Naive thymus-derived CD8-positive, alpha-beta T cell (primary cell): ENCODE results near the gene PANX2. TPM values are rescaled to one million over a fixed set of nuclear protein-coding genes. Genes with fewer than 3 reads are reported as not detected.

ENCODE experiments used
- ATAC-seq, 2 donors: fragments of 150-1000 bp; cut with Tn5 transposase in 1 of 2; sonication (Bioruptor Pico), chemical (Tn5 transposase) in 1 of 2; 1 replicate in 1 of 2; 2 replicates in 1 of 2; pipeline ENCODE4 v1.10.0; 2021; ENCODE audit warnings: mild to moderate bottlenecking in 2 of 2, moderate library complexity in 2 of 2
- POLR2A ChIA-PET: fragments of 350-600 bp; sonication (Branson Sonifier 250); formaldehyde crosslinking; loops from one replicate; lab custom pipeline; 2021; ENCODE audit warnings: antibody characterized with exemption; lab: Charles Lee
- DNase-seq, 10 donors: peaks; one replicate each; pipeline versions ENCODE4 v3.0.0 to v3.0.0-alpha.2; 2020 to 2022
- H3K27ac Mint-ChIP-seq, 10 donors: one replicate each; pipeline ENCODE4 v1.8.0; 2020 to 2022; ENCODE audit warnings: mild to moderate bottlenecking in 10 of 10, mixed read lengths in 10 of 10, moderate library complexity in 4 of 10, inconsistent platforms in 1 of 10
- H3K27me3 Mint-ChIP-seq, 5 donors: one replicate each; pipeline ENCODE4 v1.8.0; 2021 to 2022; ENCODE audit warnings: mixed read lengths in 5 of 5
- H3K36me3 Mint-ChIP-seq, 3 donors: one replicate each; pipeline ENCODE4 v1.8.0; 2020 to 2022; ENCODE audit warnings: mixed read lengths in 3 of 3, mild to moderate bottlenecking in 2 of 3, inconsistent platforms in 1 of 3
- H3K4me1 Mint-ChIP-seq, 4 donors: one replicate each; pipeline ENCODE4 v1.8.0; 2021 to 2022; ENCODE audit warnings: mixed read lengths in 4 of 4
- H3K4me3 Mint-ChIP-seq, 10 donors: one replicate each; pipeline ENCODE4 v1.8.0; 2020 to 2022; ENCODE audit warnings: mild to moderate bottlenecking in 10 of 10, mixed read lengths in 10 of 10, moderate library complexity in 6 of 10, inconsistent platforms in 1 of 10
- H3K9me3 Mint-ChIP-seq, 9 donors: one replicate each; pipeline ENCODE4 v1.8.0; 2020 to 2022; ENCODE audit warnings: mixed read lengths in 9 of 9, mild to moderate bottlenecking in 3 of 9, inconsistent platforms in 1 of 9, moderate library complexity in 1 of 9
- polyA plus RNA-seq, 3 donors: library from polyadenylated mRNA; unstranded; fragments of 300-500 nt; fragmentation: Illumina TruSeq; gene quantifications; one replicate each; pipeline ENCODE4 v1.2.3, GENCODE V29; 2021
- total RNA-seq, 8 experiments: library from RNA in 2 of 8; stranded (reverse) in 2 of 8; gene quantifications; one replicate each; pipeline ENCODE4 v1.2.3 and lab custom pipeline; 2021 to 2026

Gene PANX2
- total and polyA plus RNA-seq, 5 experiments from 2014 or later, result 0.25 to 0.26 TPM; not detected in 3

DNA sequence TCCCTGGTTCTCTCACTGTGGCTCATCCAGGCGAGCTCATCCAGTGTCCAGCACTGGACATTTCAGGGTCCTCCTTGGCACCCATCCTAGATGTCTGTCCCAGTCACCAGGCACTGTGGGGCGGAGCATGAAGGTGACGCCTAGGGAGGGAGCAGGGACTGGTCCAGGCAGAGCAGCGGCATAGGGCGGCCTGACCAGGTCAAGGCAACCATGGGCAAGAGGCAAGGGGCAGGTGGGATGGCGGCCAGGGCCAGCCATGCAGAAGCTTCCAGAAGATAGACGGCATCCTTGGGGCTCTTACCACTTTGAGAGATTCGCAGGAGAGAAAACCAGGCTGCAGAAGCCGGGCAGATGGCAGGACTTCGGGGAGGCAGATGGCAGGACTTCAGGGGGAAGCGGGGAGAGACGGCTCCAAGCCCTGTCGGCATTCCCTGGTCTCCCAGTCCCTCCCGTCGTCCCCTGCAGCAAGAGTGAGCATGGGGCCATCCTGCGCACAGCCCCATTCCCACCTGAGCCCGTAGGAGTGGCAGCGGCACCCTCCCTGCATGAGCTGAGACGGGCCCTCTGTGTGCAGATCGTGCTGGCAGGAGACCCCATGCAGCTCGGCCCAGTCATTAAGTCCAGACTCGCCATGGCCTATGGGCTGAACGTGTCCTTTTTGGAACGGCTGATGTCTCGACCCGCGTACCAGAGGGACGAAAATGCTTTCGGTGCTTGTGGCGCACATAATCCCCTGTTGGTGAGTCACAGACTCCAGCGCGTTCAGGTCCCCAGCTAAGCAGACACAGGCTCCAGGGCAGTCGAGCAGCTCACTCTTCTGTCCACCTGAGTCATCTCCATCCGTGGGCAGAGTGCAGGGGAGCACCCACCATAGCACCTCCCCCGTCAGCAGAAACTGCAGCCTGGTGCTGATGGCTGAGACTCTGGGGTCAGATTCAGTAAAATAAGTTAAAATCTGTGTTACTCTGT, 20.1 kb upstream of the PANX2 start:
- no peak for ATAC-seq
- POLR2A ChIA-PET, result interaction anchor here (1.4 kb wide), 1 partner anchor 44 kb away, joined by 3 read pairs; no protein-coding TSS in a partner anchor
- no peak overlapping the region for H3K4me3 Mint-ChIP-seq
- H3K9me3 Mint-ChIP-seq, result no peaks in the 10 kb centered on the region
- H3K27ac Mint-ChIP-seq, result peak overlapping the region in 1 of 10 donors; percentile 9
- peaks cover 3 to 7% (median 5%) of the 10 kb centered on the region in 4 donors for H3K4me1 Mint-ChIP-seq
- peaks cover 0 to 3% (median 0%) of the 10 kb centered on the region in 5 donors for H3K27me3 Mint-ChIP-seq
- no peaks in the 10 kb centered on the region for H3K36me3 Mint-ChIP-seq
- DNase-seq, result no peak

DNA sequence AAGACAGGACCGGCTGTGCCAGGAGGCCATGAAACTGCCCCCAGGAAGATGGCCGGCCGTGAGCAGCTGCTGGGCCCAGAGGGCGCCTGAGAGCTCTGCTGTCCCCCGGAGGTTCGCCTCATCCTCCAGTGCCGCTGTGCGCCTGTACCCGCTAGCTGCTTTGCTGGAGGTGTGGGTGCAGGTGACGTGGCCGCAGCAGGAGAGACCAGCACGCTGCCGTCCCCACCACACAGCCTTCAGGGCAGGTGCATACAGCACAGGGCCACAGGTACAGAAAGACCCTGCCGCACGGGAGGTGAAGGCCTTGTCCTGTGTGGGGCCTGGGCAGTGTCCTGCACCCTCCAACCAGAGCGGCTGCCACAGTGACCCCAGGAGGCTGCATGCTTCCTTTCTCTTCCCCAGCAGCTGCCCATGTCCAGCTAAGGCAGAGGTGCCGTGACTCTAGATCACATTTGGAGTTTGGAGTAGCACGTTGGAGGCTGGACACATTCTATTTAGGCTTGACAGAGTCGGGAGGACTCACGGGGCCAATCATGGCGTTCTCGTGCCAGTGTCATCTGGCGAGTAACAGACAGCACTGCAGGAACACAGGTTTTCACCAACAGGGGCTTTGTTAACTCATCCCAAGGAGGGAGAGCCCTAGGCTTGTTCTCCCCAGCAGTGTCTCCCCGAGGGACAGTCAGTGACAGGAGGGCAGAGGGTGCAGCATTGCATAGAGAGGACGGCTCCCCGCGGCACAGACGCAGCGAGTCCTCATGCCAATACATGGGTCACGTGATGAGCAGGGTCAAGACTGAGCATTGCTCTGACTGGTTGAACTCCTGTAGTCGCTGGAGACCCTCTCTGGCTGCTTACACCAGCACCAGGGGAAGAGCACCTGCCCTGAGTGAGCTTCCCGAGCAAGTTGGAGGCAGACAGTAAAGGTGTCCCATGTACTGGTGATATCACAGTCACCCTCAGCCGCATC, 18.7 kb upstream of the PANX2 start:
- Mint-ChIP-seq H3K4me3 (no peak overlapping the region), H3K27me3 (peaks cover 0 to 3% (median 0%) of the 10 kb centered on the region in 5 donors), H3K9me3 (no peaks in the 10 kb centered on the region), H3K4me1 (peaks cover 3 to 5% (median 5%) of the 10 kb centered on the region in 4 donors), H3K27ac (no peak overlapping the region), H3K36me3 (no peaks in the 10 kb centered on the region)
- DNase-seq (no peak), ATAC-seq (no peak)
- POLR2A ChIA-PET, result no interaction called here

DNA sequence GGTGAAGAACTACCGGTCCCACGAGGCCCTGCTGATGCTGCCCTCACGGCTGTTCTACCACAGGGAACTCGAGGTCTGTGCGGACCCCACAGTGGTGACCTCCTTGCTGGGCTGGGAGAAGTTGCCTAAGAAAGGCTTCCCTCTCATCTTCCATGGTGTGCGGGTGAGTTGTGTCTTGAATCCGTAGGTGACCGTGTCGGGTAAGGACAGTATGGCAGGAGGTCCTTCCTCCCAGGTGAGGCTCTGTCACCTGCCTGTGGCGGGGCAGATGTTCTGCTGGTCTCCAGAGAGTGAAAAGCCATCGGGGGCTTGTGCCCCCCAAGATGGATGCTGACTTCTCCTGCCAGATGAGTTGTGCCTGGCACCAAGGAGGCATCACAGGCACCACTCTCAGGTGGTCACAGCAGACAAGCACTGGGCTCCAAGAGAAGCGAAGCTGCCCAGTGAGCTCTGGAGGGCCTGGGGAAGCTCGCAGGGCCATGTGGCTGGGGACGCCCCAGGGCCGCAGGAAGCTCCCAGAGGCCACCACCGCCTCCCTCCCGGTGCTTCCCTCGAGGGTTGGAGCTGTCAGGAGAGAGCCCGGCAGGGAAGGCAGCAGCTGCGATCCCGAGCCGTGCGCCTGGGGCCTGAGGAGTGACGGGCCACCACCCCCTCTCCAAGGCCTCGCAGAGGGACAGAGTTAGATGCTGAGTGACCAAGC, 17.3 kb upstream of the PANX2 start:
- Mint-ChIP-seq H3K27ac (no peak overlapping the region), H3K4me3 (no peak overlapping the region), H3K9me3 (no peaks in the 10 kb centered on the region), H3K36me3 (no peaks in the 10 kb centered on the region), H3K4me1 (peaks cover 3 to 5% (median 4%) of the 10 kb centered on the region in 4 donors), H3K27me3 (peaks cover 0 to 3% (median 0%) of the 10 kb centered on the region in 5 donors)
- DNase-seq, result no peak
- no peak for ATAC-seq
- POLR2A ChIA-PET, result no interaction called here

DNA sequence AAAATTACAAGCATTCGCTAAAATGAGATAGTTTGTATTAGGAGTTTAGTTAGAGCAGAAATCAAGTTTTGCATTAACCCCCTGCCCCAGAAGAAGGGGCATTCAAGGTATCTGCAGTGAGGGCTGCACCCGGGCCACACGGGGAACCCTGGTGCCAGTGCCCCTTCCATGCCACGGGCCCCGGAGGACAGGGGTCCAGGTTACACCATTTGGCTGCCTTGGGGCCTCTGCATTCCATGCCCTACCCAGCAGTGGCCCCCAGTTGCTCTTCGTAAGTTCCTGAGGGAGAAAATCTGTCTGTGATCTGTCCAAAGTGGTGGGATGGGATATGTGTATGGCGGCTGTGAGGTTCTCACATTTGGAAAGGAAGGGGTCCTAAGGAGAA, 16.8 kb upstream of the PANX2 start:
- Mint-ChIP-seq H3K27ac (no peak overlapping the region), H3K36me3 (no peaks in the 10 kb centered on the region), H3K9me3 (no peaks in the 10 kb centered on the region), H3K4me3 (no peak overlapping the region), H3K27me3 (peaks cover 0 to 5% (median 0%) of the 10 kb centered on the region in 5 donors), H3K4me1 (peaks cover 3 to 5% (median 4%) of the 10 kb centered on the region in 4 donors)
- POLR2A ChIA-PET, result no interaction called here
- DNase-seq (no peak), ATAC-seq (no peak)

DNA sequence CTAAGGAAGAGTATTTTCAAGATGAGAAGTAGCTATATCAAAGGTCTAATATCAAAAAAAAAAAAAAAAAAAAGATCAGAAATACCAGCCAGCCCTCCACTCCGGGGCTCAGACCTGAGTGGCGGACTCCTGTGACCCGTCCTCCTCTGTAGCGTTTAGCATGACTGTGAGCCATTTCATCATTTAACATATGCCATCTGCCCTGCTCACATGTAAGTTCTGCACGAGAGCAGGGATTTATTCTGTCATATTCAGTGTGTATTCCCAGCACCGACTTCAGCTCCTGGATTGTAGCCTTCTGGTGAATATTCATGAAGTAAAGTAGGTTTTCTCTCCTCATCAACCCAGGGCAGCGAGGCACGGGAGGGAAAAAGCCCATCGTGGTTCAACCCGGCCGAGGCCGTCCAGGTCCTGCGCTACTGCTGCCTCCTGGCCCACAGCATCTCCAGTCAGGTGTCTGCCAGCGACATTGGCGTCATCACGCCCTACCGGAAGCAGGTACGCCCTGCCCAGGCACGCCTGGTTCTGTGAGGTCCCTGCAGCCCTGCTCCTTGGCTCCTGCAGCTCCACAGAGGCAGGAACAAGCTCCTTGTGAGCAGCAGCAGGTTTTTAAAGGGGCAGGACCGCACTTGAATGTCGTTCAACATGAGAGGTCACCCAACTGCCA, 12.7 kb upstream of the PANX2 start:
- peaks cover 4 to 22% (median 4%) of the 10 kb centered on the region in 5 donors for H3K27me3 Mint-ChIP-seq
- H3K36me3 Mint-ChIP-seq, result no peaks in the 10 kb centered on the region
- H3K9me3 Mint-ChIP-seq, result no peaks in the 10 kb centered on the region
- no peak overlapping the region for H3K27ac Mint-ChIP-seq
- H3K4me1 Mint-ChIP-seq, result no peaks in the 10 kb centered on the region
- no peak overlapping the region for H3K4me3 Mint-ChIP-seq
- ATAC-seq (no peak), DNase-seq (no peak)
- POLR2A ChIA-PET, result no interaction called here

DNA sequence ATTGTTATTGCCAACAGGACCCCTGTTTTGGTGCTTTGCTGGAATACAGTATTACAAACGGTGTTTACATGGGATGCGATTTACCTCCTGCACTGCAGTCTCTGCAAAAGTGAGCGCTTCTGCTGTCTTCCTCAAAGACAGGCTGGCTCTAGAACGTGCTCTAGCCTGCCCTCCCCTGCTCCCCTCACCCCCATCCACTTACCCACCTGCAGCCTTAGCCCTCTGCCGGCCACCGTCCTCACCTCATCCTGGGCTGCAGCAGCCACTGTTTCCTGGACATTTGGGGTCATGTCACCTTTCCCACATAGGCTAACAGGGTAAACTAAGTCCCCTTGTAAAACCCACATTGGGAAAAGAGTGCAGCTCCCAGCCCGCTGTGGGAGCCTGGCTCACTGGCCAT, 9.6 kb upstream of the PANX2 start:
- Mint-ChIP-seq H3K36me3 (no peaks in the 10 kb centered on the region), H3K27me3 (peaks cover 6 to 26% (median 7%) of the 10 kb centered on the region in 5 donors), H3K9me3 (no peaks in the 10 kb centered on the region), H3K4me1 (no peaks in the 10 kb centered on the region), H3K27ac (no peak overlapping the region), H3K4me3 (no peak overlapping the region)
- POLR2A ChIA-PET, result no interaction called here
- DNase-seq, result no peak
- no peak for ATAC-seq

DNA sequence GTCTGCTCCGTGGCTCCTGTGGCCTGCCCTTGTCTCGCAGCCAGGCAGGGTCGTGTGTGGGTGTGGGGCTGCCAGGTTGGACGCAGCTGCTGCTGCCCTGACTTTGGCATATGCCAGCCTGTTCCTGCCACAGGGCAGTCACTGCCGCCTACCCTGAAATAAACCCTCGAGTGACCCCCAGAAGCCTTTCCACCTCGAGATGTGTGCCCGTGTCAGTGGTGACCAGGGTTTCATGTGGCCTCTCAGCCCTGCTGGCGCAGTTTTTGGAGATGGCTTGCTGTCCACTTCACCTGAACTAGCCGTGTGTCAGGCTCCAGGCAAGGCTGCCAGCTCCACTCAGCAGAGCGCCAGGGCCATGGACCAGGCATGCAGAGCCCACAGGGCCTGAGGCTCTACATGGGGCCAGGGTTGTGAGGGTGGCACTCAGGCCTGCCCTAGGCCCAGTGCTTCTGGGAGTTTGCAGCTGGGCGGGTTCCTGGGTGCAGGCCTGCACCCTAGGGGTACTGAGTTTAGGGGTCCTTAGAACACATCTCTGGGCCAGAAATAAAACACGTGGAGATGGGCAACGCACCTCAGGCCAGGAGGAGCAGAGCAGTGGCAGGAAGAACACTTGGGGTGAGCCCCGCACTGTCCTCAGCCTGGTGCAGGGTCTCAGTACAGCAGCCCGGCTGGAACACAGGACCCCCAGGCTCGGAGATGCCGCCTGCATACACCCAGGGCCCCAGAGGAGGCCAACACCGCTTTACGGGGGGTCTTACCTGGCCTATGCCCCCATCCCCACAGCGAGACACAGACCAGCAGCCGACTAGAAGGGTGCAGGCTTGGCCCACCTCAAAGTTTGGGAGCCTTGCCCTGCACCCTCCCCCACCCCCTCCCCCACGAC, 8.8 kb upstream of the PANX2 start:
- peaks cover 6 to 26% (median 7%) of the 10 kb centered on the region in 5 donors for H3K27me3 Mint-ChIP-seq
- POLR2A ChIA-PET, result no interaction called here
- DNase-seq (peak in 1 of 10 donors; percentile 37), ATAC-seq (no peak)
- no peak overlapping the region for H3K27ac Mint-ChIP-seq
- H3K9me3 Mint-ChIP-seq, result no peaks in the 10 kb centered on the region
- no peaks in the 10 kb centered on the region for H3K4me1 Mint-ChIP-seq
- no peaks in the 10 kb centered on the region for H3K36me3 Mint-ChIP-seq
- no peak overlapping the region for H3K4me3 Mint-ChIP-seq

DNA sequence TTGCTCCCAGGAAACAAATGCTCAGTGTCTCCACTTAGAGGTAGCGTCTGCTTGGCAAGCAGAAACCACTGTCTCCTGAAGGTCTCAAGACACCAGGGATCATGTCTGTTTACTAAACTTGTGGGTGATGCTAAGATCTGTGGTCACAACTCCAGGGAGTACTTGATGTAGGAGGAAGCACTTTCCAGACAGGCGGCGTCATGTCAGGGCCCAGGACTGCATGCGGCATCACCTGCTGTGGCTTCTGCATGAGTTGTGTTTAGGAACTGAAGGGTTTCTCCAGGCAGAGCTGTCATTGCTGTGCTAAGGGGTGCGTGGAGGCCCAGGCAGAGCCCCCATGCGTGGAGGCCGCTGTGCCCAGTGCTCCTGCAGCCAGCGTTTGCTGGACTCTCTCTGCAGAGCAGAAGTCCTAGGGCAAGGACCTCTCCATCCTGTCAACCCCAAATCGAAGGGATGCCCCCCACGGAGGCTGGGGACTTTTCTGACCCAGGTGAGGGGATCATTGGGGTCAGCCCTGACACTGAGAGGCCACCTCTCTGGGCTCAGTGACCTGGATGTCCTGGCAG, 8.1 kb upstream of the PANX2 start:
- no peak overlapping the region for H3K27ac Mint-ChIP-seq
- ATAC-seq (no peak), DNase-seq (peak in 1 of 10 donors; percentile 31)
- no peaks in the 10 kb centered on the region for H3K36me3 Mint-ChIP-seq
- no peak overlapping the region for H3K4me3 Mint-ChIP-seq
- POLR2A ChIA-PET, result no interaction called here
- H3K4me1 Mint-ChIP-seq, result no peaks in the 10 kb centered on the region
- H3K9me3 Mint-ChIP-seq, result no peaks in the 10 kb centered on the region
- peaks cover 6 to 24% (median 8%) of the 10 kb centered on the region in 5 donors for H3K27me3 Mint-ChIP-seq

DNA sequence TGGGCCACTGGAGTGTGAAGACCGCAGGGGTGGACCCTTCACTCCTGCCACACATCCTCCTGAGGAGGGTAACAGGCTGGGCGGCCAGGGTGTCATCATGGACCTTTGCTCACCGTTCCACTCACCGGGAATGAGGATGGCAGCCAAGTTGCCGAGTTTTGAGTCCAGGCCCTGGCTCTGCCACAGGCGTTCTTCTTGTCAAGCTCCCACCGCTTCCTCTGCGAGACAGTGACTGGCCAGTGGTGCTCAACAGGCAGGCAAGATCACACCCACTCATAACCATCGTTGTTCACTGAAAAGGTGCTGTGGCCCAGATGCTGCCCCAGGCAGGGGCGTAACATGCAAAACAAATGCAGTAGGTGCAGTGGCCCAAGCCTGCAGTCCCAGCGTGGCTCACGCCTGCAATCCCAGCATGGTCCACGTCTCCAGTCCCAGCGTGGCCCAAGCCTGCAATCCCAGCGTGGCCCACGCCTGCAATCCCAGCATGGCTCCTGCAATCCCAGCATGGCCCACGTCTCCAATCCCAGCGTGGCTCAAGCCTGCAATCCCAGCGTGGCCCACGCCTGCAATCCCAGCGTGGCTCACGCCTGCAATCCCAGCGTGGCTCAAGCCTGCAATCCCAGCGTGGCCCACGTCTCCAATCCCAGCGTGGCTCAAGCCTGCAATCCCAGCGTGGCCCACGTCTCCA, 5.0 kb upstream of the PANX2 start:
- Mint-ChIP-seq H3K4me1 (peaks cover 2 to 11% (median 5%) of the 10 kb centered on the region in 4 donors), H3K9me3 (peaks cover 0 to 1% (median 0%) of the 10 kb centered on the region in 9 donors), H3K4me3 (no peak overlapping the region), H3K36me3 (peaks cover 0 to 7% (median 0%) of the 10 kb centered on the region in 3 donors), H3K27me3 (peaks cover 6 to 33% (median 23%) of the 10 kb centered on the region in 5 donors), H3K27ac (no peak overlapping the region)
- POLR2A ChIA-PET, result no interaction called here
- ATAC-seq, result no peak
- DNase-seq, result peak in 1 of 10 donors; percentile 53

DNA sequence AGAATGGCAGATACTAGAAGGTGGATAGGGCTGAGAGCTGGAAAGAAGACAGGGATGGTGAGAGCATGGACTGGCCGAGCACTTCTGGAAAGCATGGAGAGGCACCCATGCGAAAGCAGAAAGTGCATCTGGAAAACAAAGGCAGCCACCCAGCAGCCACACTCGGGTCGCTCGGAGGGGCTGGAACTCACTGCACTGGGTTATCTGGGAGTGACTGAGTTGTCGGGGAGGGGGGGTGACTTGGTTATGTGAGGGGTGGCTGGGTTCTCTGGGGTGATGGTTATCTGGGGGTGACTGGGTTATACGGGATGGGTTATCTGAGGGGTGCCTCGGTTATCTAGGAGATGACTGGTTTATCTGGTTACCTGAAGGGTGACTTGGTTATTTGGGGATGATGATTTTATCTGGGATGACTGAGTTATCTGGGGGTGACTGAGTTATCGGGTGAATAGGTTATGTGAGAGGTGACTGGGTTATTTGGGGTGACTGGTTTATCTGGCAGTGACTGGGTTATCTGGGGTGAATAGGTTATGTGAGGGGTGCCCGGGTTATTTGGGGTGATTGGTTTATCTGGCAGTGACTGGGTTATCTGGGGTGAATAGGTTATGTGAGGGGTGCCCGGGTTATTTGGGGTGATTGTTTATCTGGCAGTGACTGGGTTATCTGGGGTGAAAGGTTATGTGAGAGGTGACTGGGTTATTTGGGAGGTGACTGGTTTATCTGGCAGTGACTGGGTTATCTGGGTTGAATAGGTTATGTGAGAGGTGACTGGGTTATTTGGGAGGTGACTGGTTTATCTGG, 2.6 kb upstream of the PANX2 start:
- H3K4me3 Mint-ChIP-seq, result peak overlapping the region in 4 of 10 donors; percentile 11 to 80 (median 30)
- peaks cover 7 to 47% (median 32%) of the 10 kb centered on the region in 5 donors for H3K27me3 Mint-ChIP-seq
- peaks cover 0 to 7% (median 0%) of the 10 kb centered on the region in 3 donors for H3K36me3 Mint-ChIP-seq
- no peak for ATAC-seq
- peaks cover 0 to 1% (median 0%) of the 10 kb centered on the region in 9 donors for H3K9me3 Mint-ChIP-seq
- POLR2A ChIA-PET, result no interaction called here
- H3K4me1 Mint-ChIP-seq, result peaks cover 2 to 18% (median 6%) of the 10 kb centered on the region in 4 donors
- peak in 1 of 10 donors; percentile 34 for DNase-seq
- H3K27ac Mint-ChIP-seq, result peak overlapping the region in 1 of 10 donors; percentile 63
